ENCODE results near the gene SLC22A7.

Gene SLC22A7, protein sequence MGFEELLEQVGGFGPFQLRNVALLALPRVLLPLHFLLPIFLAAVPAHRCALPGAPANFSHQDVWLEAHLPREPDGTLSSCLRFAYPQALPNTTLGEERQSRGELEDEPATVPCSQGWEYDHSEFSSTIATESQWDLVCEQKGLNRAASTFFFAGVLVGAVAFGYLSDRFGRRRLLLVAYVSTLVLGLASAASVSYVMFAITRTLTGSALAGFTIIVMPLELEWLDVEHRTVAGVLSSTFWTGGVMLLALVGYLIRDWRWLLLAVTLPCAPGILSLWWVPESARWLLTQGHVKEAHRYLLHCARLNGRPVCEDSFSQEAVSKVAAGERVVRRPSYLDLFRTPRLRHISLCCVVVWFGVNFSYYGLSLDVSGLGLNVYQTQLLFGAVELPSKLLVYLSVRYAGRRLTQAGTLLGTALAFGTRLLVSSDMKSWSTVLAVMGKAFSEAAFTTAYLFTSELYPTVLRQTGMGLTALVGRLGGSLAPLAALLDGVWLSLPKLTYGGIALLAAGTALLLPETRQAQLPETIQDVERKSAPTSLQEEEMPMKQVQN

DNA sequence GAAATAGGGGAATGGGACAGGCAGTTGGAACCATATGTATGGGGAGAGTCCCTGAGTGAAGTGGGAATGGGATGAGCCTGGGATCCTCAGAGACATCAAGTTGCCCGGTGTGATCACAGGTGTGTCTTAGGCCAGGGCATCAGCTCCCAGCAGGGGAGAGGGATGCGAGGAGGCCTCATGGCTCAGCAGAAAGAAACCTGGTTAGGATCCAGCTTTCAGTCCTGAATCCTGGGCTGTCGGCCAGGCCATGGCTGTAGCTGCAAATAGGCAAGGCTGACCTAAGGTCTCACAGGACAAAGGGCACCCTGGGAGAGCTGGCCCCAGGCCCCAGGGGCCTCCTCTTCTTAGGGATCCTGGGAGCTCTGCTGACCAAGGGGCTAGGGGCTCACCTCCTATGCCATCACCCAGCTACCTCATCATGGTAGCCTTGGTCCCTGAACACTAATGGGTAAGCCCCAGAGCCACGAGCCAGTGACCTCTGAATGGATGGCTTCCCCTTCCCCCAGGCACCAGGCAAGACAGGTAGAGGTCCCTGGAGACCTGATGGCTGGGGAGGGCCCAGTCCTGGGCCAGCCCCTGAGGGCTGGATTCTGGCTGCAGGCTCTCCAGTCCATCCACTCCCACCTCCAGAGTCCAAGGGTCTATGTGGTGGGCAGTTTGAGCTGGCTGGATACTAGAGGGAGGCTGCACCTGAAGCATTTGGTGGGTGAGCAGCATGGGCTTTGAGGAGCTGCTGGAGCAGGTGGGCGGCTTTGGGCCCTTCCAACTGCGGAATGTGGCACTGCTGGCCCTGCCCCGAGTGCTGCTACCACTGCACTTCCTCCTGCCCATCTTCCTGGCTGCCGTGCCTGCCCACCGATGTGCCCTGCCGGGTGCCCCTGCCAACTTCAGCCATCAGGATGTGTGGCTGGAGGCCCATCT, at the start of gene SLC22A7:
Gene SLC22A7, plus strand, starts transcription at position 617 of the 921 bp plus-strand sequence. Its CDS starts 99 bp downstream, at position 716.
- peak; percentile 38 for DNase-seq

DNA sequence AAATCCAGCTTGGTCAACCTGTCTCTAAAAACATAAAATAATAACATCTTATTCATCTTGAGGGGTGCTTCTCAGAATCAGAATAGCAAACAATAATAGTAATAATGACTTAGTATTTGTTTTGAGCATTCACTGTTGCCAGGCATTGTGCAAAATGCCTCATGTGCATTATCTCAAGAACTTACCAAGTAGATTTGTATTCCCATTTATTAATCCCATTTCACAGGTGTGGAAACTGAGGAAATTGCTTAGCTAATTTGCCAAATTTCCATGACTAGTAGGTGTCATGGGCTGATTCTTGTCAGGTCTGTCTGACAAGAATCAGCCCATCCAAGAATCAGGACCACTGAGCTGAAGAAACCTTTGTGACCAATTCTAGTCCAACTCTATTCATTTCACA, 49.3 kb upstream of the SLC22A7 start:
- DNase-seq: no peak

DNA sequence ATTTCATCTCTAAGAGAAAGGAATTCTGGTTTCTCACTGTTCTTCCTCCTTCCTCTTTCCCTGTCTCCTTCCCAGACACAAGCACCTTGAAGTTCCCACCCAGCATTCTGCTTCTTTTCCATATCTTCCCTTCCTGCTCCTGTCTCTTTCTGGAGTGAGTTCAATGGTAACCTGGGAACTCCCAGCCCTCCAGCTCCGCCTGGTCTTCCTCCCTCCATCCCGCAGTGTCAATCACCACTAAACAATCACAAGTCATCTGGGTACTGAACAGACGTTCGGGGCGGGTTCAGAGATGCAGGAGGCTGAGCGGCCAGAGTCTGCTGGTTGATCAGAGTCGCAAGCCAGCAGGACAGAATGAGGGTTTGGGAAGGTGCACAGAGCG, 47.1 kb upstream of the SLC22A7 start:
- no peak for DNase-seq

DNA sequence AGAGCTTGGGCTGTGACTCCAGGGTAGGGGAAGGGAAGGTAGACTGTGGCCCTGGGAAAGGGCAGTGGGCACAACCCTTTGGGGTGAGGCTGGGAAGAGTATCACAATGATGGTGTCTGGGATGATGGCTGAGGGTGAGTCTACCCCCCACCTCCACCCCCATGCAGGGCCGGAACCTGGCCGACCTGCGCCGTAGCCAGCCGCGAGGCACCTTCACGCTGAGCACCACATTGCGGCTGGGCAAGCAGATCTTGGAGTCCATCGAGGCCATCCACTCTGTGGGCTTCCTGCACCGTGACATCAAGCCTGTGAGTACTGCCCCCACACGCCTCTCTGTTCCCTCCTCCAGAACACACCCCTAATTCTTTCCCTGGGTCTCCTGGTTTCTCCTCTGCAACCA, 44.7 kb upstream of the SLC22A7 start:
- no peak for DNase-seq

DNA sequence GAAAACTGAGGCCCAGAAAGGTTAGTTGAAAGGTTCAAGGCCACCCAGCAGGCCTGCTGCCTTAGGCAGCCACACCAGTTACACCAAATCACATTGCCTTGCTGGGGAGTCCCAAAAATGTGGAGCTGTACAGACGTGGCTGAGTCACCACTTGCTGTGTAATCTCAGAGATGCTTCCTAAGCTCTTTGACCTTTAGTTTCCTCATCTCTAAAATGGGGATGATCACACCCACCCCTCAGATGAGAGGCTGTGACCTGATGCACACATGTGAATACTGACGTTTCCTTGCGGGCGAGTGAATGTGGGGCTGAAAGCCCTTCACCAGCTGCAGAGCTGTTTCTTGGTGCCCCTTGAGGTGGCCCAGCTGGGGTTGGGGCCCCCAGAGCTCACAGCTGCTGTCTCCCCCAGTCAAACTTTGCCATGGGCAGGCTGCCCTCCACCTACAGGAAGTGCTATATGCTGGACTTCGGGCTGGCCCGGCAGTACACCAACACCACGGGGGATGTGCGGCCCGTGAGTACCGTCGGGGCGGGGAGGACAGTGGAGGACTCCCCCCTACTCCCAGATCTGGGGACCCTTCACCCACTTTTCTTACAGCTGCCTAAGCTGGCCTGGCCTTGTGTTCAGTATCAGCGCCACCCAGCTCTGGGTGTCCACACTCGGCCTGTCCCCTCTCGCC, 43.8 kb upstream of the SLC22A7 start:
- no peak for DNase-seq

DNA sequence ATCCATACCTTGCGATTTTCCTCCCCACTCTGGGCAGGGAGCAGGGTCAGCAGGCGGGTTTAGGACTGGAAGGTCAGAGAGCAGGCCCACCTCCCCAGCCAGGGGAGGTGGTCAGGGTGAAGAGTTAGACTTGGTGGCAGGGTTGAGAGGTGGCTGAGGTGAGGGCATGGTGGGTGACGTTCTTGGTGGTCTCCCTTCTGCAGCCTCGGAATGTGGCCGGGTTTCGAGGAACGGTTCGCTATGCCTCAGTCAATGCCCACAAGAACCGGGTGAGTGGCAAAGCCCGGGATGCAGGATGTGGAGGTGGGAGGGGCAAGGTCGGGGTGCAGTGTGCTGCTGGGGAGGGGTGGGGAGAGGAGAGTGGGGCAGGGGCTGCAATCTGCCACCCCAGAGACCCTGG, 43.2 kb upstream of the SLC22A7 start:
- DNase-seq: no peak

DNA sequence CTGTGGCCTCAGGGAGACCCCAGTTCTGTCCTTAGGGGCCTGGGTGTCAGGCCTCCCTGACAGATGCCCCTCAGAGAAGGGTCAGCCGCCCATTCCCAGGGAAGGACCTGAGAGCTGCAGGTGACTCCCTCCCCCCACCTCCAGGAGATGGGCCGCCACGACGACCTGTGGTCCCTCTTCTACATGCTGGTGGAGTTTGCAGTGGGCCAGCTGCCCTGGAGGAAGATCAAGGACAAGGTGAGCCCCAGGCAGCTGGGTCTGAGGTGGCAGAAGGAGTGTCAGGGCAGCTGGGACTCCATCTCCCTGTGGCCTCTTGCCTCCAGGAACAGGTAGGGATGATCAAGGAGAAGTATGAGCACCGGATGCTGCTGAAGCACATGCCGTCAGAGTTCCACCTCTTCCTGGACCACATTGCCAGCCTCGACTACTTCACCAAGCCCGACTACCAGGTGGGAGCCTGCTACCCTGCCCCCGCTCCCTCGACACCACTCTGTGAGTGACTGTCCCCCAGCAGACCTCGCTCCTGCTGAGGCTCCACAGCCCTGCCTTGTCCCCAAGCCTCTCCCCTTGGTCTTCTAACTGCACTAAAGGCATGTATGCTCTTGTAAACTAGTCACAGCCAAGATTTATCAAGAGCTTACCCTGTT, 42.5 kb upstream of the SLC22A7 start:
- no peak for DNase-seq

DNA sequence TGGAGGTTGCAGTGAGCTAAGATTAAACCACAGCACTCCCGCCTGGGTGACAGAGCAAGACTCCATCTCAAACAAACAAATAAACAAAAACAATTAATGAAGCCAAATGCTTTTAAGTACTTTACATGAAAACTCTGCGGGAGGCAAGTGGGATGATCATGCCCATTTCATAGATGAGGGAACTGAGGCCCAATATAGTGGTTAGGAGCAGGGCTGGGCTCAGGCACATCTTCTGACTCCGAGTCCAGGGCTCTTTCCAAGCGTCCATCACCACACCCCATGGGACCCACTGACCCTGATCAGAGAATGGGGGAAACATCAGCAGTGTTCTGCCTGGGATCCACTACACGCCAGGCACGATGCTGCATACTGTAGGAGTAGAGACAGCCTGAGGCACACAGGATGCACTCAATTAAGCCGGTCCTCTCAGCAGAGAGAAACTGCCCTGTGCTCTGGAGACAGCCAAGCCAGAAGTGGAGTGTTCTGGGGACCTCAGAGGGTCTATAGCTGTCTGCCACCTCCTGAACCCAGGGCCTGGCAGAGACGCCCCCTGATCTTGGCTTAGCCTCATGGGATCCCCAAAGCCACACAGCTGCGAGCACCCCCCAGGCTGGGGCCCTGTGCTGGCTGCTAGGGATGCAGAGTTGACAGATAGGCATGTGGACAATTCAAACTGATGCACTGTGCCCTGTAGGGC, 41.2 kb upstream of the SLC22A7 start:
- DNase-seq: no peak

DNA sequence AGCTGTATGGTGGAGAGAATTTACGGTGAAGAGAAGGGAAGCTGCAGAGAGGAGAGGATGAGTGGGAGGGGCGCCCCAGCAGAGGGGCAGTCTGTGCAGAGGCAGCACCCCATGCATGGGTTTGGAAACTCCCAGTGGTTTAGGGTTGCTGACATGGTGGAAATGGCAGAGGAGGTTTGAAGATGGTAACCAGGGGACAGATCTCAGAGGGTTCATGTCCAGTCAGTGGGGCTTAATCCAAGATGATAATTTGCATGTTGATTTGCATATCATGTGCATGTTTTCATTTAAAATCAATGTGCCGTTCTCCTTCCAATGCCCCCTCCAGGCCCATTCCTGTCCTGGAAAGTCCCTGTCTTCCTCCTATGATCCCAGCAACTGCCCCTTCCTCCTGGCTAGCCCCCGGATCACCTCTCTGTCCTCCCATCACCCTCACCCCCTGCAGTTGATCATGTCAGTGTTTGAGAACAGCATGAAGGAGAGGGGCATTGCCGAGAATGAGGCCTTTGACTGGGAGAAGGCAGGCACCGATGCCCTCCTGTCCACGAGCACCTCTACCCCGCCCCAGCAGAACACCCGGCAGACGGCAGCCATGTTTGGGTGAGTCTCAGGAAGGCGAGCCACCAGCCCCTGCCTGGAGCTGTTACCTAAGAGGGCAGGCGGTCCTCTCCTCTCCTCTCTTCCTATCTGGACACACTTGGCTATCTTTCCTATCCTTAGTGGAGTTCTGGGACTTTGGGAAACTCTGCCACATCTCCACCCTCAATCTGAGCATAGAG, 40.5 kb upstream of the SLC22A7 start:
- DNase-seq: peak; percentile 30

DNA sequence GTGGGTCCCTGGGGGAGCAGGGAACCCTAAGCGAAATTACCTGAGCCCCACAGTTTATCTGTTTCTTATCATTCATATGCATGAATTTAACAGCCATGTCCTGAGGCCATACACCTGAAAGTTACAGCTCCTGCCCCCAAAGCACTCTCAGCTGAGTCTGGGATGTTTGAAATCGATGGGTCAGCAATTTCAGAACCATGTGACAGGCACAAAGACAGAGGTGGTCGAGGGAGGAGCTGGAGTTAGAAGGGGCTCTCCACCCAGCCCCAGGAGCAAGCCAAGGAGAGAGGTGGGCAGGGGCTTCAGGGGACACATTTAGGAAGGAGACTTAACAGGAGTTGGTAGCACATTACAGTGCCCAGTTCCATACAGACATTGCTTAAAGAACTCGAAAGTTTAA, 39.9 kb upstream of the SLC22A7 start:
- no peak for DNase-seq

DNA sequence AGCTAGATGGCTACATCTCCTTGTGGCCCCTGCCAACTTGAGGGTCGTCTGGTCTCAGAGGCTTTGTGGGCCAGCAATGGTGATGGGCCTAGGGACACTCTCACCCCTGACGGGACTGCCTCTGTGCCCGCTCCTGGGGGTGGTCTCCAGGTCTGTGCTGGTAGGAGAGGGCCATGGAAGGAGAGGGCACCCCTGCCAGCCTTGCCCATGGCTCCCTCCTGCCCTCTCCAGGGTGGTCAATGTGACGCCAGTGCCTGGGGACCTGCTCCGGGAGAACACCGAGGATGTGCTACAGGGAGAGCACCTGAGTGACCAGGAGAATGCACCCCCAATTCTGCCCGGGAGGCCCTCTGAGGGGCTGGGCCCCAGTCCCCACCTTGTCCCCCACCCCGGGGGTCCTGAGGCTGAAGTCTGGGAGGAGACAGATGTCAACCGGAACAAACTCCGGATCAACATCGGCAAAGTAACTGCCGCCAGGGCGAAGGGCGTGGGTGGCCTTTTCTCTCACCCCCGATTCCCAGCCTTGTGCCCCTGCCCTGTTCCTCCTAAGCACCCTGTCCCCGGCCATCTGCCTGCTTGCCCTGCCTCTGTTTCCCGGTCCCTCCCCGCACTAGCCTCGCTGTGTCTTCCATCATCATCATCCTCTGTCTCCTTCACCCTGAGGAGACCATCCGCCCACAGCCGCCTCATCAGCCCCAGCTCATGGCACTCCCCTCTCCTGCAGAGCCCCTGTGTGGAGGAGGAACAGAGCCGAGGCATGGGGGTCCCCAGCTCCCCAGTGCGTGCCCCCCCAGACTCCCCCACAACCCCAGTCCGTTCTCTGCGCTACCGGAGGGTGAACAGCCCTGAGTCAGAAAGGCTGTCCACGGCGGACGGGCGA, 39.0 kb upstream of the SLC22A7 start:
- DNase-seq: no peak

DNA sequence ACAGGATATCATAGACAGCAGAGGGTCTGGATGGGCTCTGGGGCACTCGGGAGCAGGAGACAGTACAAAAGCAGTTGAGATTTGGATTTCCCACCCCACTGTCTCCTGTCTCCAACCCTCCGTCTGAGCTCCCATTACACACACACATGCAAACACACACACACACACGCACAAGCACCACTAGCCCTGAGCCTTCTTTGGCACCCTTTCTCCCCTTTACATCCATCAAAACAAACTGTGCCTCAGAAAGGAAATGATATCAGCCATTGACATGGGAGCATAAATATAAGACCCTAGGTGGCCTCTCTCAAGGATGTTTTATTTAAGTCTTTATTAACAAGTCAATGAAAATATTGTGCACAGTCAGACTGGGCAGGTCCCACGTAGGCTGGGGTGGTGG, 37.3 kb upstream of the SLC22A7 start:
- DNase-seq: no peak

DNA sequence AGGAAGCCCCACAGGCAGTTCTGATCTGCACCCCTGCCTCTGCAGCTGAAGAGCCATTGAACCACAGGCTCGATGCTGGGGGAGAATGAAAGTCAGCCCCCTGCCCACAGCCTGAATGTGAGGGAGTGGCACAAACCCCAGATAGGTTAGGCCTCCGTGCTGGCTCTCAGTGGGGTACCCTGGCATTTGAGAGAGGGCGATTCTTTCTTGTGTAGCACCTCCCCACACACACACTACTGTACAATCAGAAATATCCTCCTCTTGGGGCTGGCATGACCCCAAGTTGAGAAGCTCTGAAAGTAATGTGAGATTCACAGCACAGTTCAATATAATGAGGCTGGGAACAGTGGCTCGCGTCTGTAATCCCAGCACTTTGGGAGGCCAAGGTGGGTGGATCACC, 36.9 kb upstream of the SLC22A7 start:
- no peak for DNase-seq

DNA sequence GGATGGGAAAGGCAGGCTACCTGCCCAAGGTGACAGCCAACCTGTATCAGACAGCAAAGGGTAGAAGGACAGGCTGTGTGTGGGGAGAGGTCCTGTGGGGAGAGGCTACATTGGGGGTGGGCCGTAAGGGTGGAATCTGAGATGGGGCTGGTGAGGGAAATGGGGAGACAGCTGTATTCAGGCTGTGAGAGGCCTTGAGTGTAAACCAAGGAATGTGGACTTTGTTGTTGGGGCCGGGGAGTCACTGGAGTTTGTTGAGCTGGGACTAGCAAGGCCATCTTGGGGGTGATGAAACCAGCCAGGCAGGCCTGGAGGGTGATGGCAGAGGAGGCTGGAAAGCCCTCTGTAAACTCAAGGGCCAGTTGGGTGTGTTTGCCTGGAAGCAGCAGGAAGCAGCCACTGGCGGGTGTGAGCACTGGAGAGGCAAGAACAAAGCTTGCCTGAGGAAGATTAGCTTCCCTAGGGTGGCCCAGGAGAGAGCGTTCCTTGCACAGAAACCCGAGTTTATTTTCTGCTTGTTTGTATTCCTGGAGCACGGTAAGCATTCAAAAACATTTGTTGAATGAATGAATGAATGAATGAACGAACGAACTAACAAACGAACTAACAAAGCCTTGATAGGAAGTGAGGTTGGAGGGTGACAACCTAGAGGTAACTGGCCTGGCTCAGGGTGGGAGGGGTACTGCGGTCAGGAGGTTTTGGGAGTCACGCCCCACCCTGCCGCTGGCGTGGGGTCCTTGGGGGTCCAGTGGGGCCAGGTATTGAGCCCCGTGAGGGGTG, 35.9 kb upstream of the SLC22A7 start:
- no peak for DNase-seq

DNA sequence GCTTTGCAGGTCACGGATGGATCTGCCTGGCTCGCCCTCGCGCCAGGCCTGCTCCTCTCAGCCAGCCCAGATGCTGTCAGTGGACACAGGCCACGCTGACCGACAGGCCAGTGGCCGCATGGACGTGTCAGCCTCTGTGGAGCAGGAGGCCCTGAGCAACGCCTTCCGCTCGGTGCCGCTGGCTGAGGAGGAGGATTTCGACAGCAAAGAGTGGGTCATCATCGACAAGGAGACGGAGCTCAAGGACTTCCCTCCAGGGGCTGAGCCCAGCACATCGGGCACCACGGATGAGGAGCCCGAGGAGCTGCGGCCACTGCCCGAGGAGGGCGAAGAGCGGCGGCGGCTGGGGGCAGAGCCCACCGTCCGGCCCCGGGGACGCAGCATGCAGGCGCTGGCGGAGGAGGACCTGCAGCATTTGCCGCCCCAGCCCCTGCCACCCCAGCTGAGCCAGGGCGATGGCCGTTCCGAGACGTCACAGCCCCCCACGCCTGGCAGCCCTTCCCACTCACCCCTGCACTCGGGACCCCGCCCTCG, 35.2 kb upstream of the SLC22A7 start:
- no peak for DNase-seq

DNA sequence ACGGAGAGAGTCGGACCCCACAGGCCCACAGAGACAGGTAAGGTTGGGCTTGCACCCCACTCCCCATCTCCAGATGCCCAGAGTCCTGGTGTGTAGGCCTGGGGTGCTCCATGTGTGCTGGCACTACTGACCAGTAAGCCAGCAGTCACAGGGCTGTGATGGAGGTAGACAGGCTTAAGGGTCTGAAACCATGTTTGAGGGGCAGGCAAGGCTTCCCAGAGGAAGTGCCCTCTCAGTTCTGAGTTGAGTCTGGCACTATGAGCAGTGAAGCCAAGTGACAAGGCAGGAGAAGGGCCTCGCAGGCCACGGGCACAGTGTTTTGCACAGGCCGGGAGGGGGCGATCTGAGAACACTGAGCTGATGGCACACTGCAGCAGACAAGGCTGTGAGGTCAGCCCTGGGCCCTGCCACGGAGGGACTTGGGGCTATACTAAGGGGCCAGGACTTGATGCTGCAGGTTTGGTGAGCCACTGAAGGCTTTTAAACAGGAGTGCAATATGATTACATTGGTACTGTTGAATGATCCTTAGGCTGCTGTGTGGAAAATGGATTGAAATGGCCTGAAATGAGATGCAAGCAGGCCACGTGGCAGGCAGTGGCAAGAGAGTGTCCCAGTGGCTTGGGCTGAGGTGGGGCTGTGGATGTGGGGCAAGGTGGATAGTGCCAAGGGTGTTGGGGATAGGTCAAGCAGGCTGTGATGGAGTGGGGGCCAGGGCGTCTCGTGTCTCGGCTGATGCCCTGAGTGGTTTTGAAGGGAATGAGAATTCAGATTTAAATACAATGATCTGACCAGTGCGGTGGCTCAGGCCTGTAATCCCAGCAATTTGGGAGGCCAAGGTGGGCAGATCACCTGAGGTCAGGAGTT, 34.5 kb upstream of the SLC22A7 start:
- DNase-seq: peak; percentile 81

DNA sequence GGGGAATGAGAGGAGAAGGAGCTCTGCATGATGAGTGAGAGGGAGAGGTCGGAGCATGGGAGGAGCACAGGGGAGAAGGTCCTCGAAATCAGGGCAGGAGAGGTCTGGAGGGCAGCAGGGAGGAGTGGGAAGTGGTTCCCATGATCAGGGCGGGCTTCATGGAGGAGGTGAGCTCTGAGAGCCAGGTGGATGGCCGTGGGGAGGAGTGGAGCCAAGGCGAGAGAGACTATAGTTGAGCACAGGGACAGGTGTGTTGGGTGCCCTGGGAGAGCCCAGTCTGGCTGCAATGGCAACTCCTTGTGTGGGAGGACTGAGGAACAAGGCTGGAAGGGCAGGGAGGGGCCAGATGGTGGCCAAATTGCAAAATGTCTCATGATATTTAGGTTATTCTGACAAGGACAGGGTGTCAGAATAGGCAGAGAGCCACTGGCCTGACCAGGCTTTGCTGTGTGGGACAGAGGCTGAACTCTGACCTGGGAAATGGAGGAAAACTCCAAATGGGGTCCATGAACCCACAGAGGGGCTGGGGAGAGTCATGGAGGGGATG, 33.4 kb upstream of the SLC22A7 start:
- no peak for DNase-seq

DNA sequence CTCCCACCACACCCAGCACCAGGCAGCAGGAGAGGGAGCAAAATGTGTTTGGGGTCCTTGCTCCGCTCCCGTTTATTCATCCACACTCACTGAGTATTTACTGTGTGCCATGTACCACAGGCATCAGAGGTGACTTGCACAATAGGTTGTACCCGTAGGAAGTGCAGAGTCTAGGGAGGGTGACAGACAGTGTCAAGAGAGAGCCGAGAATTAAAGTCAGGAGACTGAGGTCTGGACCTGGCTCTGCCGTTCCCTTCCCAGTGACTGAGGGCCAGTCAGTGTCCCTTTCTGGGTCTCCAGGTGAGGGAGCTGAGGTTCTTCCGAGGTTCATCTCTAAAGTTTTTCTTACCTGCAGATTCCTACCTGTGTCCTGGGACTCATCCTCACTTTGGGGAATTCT, 32.5 kb upstream of the SLC22A7 start:
- no peak for DNase-seq

Data from RPMI8226 (cell line).